Kidney (tissue), 14 donors: ENCODE measurements around the gene IQGAP3. TPM values are rescaled to one million over a fixed set of nuclear protein-coding genes. Genes with fewer than 3 reads are reported as not detected.
A peak's percentile ranks its signal among the peaks of the same experiment; 100 is the strongest.

Source experiments
- DNase-seq, 5 donors: peaks; one replicate each; pipeline ENCODE4 v3.0.0-alpha.2; 2013 to 2020
- FAIRE-seq: peaks from 2 replicates; lab custom pipeline; 2012; peaks lifted over from hg19 to GRCh38; lab: Jason Lieb, UNC
- H3K27ac ChIP-seq, 2 donors: one replicate each; pipeline ENCODE4 v1.7.0; 2013; ENCODE audit warnings: low read depth in 2 of 2, low read length in 2 of 2, inconsistent platforms in 1 of 2
- H3K27me3 ChIP-seq: one replicate; pipeline ENCODE4 v1.7.1; 2013; ENCODE audit warnings: low read length, inconsistent platforms; ENCODE audit not compliant: control insufficient read depth, insufficient read depth
- H3K36me3 ChIP-seq, 3 donors: one replicate each; pipeline versions ENCODE4 v1.7.0 to v1.7.1; 2013; ENCODE audit warnings: low read length in 3 of 3, control low read depth in 1 of 3, inconsistent platforms in 1 of 3; ENCODE audit not compliant: insufficient read depth in 3 of 3, control insufficient read depth in 2 of 3
- H3K4me1 ChIP-seq, 3 donors: one replicate each; pipeline versions ENCODE4 v1.7.0 to v1.7.1; 2013; ENCODE audit warnings: low read length in 3 of 3, inconsistent platforms in 1 of 3, low read depth in 1 of 3; ENCODE audit not compliant: control insufficient read depth in 2 of 3, insufficient read depth in 2 of 3
- H3K4me3 ChIP-seq, 3 donors: one replicate each; pipeline versions ENCODE4 v1.7.0 to v1.8.1; 2013; ENCODE audit warnings: low read length in 3 of 3, control low read depth in 1 of 3, inconsistent platforms in 1 of 3
- H3K9ac ChIP-seq, 3 donors: one replicate each; pipeline versions ENCODE4 v1.7.0 to v1.7.1; 2013; ENCODE audit warnings: low read length in 3 of 3, control low read depth in 1 of 3, inconsistent platforms in 1 of 3
- H3K9me3 ChIP-seq, 3 donors: one replicate each; pipeline versions ENCODE4 v1.7.0 to v1.7.1; 2013; ENCODE audit warnings: low read length in 3 of 3, control low read depth in 1 of 3, inconsistent platforms in 1 of 3; ENCODE audit not compliant: control insufficient read depth in 2 of 3, insufficient read depth in 1 of 3
- CTCF ChIP-seq: IDR thresholded peaks from 3 replicates; pipeline ENCODE4 v1.5.1; 2012; ENCODE audit warnings: mild to moderate bottlenecking, moderate library complexity, borderline replicate concordance; ENCODE audit not compliant: insufficient read depth; ENCODE audit errors: extremely low read depth
- intact Hi-C: fragments of 100-400 bp; cut with DNase I; formaldehyde crosslinking; loops from one replicate; pipeline ENCODE4 v1.11.1; 2022
- polyA plus RNA-seq: library from polyadenylated mRNA; stranded (reverse); fragments of 350-450 nt; fragmentation: Illumina TruSeq; extraction: RNeasy Lipid Tissue Mini Kit (QIAGEN cat#74804); gene quantifications from one replicate; pipeline ENCODE4 v1.2.3, GENCODE V29; 2014; ENCODE audit warnings: low read depth, low replicate concordance; ENCODE audit not compliant: insufficient read depth
- total RNA-seq: library from RNA; stranded (reverse); fragmentation: NEBNext Ultra II Directional; extraction: Animal tissue kit (Norgen Biotek cat#: 25700); gene quantifications from one replicate; pipeline ENCODE4 v1.2.1, GENCODE V29; 2021
- donor health status: control.
- donor health status: control.
- donor health status: control.
- donor health status: control.
- donor health status: control.
- donor health status: DM: yes; HTN: yes; CAD: no.
- donor health status: Normal renal cell carcinoma (clear cell type).

The IQGAP3 gene
- total and polyA plus RNA-seq, 2 donors from 2014 or later: 0.13 to 1.7 TPM

- peak in 3 of 5 donors; percentile 37 to 65 (median 62) for DNase-seq
- intact Hi-C loops: no loop called here
- FAIRE-seq: no peak
- Histone ChIP-seq H3K36me3 (no peaks in the 10 kb centered on the region), H3K9me3 (no peaks in the 10 kb centered on the region), H3K4me1 (peaks cover 7 to 59% (median 43%) of the 10 kb centered on the region in 3 donors), H3K27me3 (no peaks in the 10 kb centered on the region), H3K9ac (peak overlapping the region in 2 of 3 donors; percentile 20 to 61), H3K4me3 (peak overlapping the region in 2 of 3 donors; percentile 75 to 82), H3K27ac (peak overlapping the region; percentile 27 to 97)
- TF ChIP-seq CTCF: no peak
Observed at GRCh38 chr1:156497743-156498431, 74.5 kb downstream of the IQGAP3 start.

- intact Hi-C loops: no loop called here
- H3K9ac ChIP-seq: peak overlapping the region in 2 of 3 donors; percentile 16 to 20
- no peak for FAIRE-seq
Observed at GRCh38 chr1:156497078-156497742, 75.2 kb downstream of the IQGAP3 start.

GRCh38 chr1:156496211-156496761, 76.1 kb downstream of the IQGAP3 start:
- intact Hi-C loops: no loop called here
- peak overlapping the region in 1 of 3 donors; percentile 20 for H3K9ac ChIP-seq
- no peak for TF ChIP-seq CTCF

More at GRCh38 chr1:156497078-156497742, 75.2 kb downstream of the IQGAP3 start:
- Histone ChIP-seq H3K4me3 (peak overlapping the region in 1 of 3 donors; percentile 82), H3K36me3 (no peaks in the 10 kb centered on the region), H3K4me1 (peaks cover 2 to 60% (median 42%) of the 10 kb centered on the region in 3 donors), H3K27me3 (no peaks in the 10 kb centered on the region), H3K27ac (peak overlapping the region in 1 of 2 donors; percentile 27), H3K9me3 (no peaks in the 10 kb centered on the region)
- DNase-seq: peak in 2 of 5 donors; percentile 38 to 70
- TF ChIP-seq CTCF: no peak

More at GRCh38 chr1:156496211-156496761, 76.1 kb downstream of the IQGAP3 start:
- H3K27ac ChIP-seq: no peak overlapping the region
- no peaks in the 10 kb centered on the region for H3K9me3 ChIP-seq
- peak in 2 of 5 donors; percentile 29 to 71 for DNase-seq
- FAIRE-seq: no peak
- H3K4me3 ChIP-seq: peak overlapping the region in 1 of 3 donors; percentile 35
- H3K4me1 ChIP-seq: peaks cover 0 to 64% (median 51%) of the 10 kb centered on the region in 3 donors
- H3K36me3 ChIP-seq: peaks cover 0 to 7% (median 0%) of the 10 kb centered on the region in 3 donors
- H3K27me3 ChIP-seq: no peaks in the 10 kb centered on the region
